Mesothelial cell of epicardium (in vitro differentiated cells): ENCODE measurements around the gene PKIB. TPM values are rescaled to one million over a fixed set of nuclear protein-coding genes. Genes with fewer than 3 reads are reported as not detected.

ENCODE experiments used
- DNase-seq, 2 experiments: peaks; one replicate each; pipeline ENCODE4 v3.0.0; 2021; ENCODE audit warnings: low spot score in 2 of 2; ENCODE audit not compliant: unreplicated experiment in 2 of 2
- H3K27ac Mint-ChIP-seq: 2 replicates; pipeline ENCODE4 v1.8.0; 2021; ENCODE audit warnings: mixed read lengths
- H3K27me3 Mint-ChIP-seq: 2 replicates; pipeline ENCODE4 v1.8.0; 2021; ENCODE audit warnings: low read depth, mixed read lengths
- H3K36me3 Mint-ChIP-seq: 2 replicates; pipeline ENCODE4 v1.8.0; 2021; ENCODE audit warnings: mixed read lengths
- H3K4me1 Mint-ChIP-seq: 2 replicates; pipeline ENCODE4 v1.8.0; 2021; ENCODE audit warnings: mixed read lengths
- H3K4me3 Mint-ChIP-seq: 2 replicates; pipeline ENCODE4 v1.8.0; 2021; ENCODE audit warnings: mild to moderate bottlenecking, moderate library complexity, mixed read lengths
- H3K9me3 Mint-ChIP-seq: 2 replicates; pipeline ENCODE4 v1.8.0; 2021; ENCODE audit warnings: mixed read lengths
- CTCF ChIP-seq: fragments of 200-600 bp; sonication (generic); IDR thresholded peaks from one replicate; pipeline ENCODE4 v1.5.0; 2021; ENCODE audit warnings: antibody characterized with exemption; ENCODE audit not compliant: unreplicated experiment
- total RNA-seq: library from RNA; stranded (reverse); gene quantifications from 3 replicates; pipeline ENCODE4 v1.2.1, GENCODE V29; 2021

PKIB gene
- total RNA-seq, 1 donor from 2014 or later, result 48.9 TPM

- Mint-ChIP-seq H3K4me1 (peaks cover 34% of the 10 kb centered on the region), H3K4me3 (no peak overlapping the region), H3K9me3 (peaks cover 8% of the 10 kb centered on the region), H3K27ac (no peak overlapping the region), H3K27me3 (no peaks in the 10 kb centered on the region), H3K36me3 (peaks cover 28% of the 10 kb centered on the region)
- TF ChIP-seq CTCF, result no peak
- no peak for DNase-seq
Measured at GRCh38 chr6:122676688-122677087, 66.5 kb downstream of the PKIB start.

GRCh38 chr6:122677406-122677805, 67.2 kb downstream of the PKIB start:
- Mint-ChIP-seq H3K36me3 (peaks cover 28% of the 10 kb centered on the region), H3K27ac (no peak overlapping the region), H3K27me3 (no peaks in the 10 kb centered on the region), H3K9me3 (peaks cover 8% of the 10 kb centered on the region), H3K4me3 (no peak overlapping the region), H3K4me1 (peaks cover 37% of the 10 kb centered on the region)
- DNase-seq, result no peak
- TF ChIP-seq CTCF, result no peak

GRCh38 chr6:122678841-122679240, 68.6 kb downstream of the PKIB start:
- no peak overlapping the region for H3K27ac Mint-ChIP-seq
- DNase-seq, result no peak
- H3K4me1 Mint-ChIP-seq, result peaks cover 28% of the 10 kb centered on the region
- peaks cover 8% of the 10 kb centered on the region for H3K9me3 Mint-ChIP-seq
- TF ChIP-seq CTCF, result no peak
- H3K36me3 Mint-ChIP-seq, result peaks cover 28% of the 10 kb centered on the region
- no peak overlapping the region for H3K4me3 Mint-ChIP-seq
- H3K27me3 Mint-ChIP-seq, result no peaks in the 10 kb centered on the region

GRCh38 chr6:122681705-122682104, 71.5 kb downstream of the PKIB start:
- peaks cover 25% of the 10 kb centered on the region for H3K4me1 Mint-ChIP-seq

GRCh38 chr6:122683989-122684651, 73.9 kb downstream of the PKIB start:
- peaks cover 29% of the 10 kb centered on the region for H3K36me3 Mint-ChIP-seq
- DNase-seq, result no peak
- no peak for TF ChIP-seq CTCF
- no peaks in the 10 kb centered on the region for H3K27me3 Mint-ChIP-seq
- peaks cover 14% of the 10 kb centered on the region for H3K4me1 Mint-ChIP-seq
- H3K27ac Mint-ChIP-seq, result no peak overlapping the region
- no peak overlapping the region for H3K4me3 Mint-ChIP-seq
- H3K9me3 Mint-ChIP-seq, result peaks cover 24% of the 10 kb centered on the region

More at GRCh38 chr6:122681705-122682104, 71.5 kb downstream of the PKIB start:
- H3K9me3 Mint-ChIP-seq, result peaks cover 7% of the 10 kb centered on the region
- H3K27ac Mint-ChIP-seq, result no peak overlapping the region
- DNase-seq, result no peak
- no peak overlapping the region for H3K4me3 Mint-ChIP-seq
- TF ChIP-seq CTCF, result no peak
- H3K27me3 Mint-ChIP-seq, result no peaks in the 10 kb centered on the region
- peaks cover 22% of the 10 kb centered on the region for H3K36me3 Mint-ChIP-seq
